HUES48 (cell line): ENCODE data around the gene MAST2.

ENCODE experiments used
- H3K27ac ChIP-seq: one replicate; pipeline ENCODE4 v1.7.0; 2013; ENCODE audit warnings: low read depth, low read length, inconsistent platforms
- H3K27me3 ChIP-seq: 2 replicates; pipeline ENCODE4 v1.6.1; 2013; ENCODE audit warnings: mild to moderate bottlenecking, low read length; ENCODE audit not compliant: control insufficient read depth, insufficient read depth
- H3K36me3 ChIP-seq: 2 replicates; pipeline ENCODE4 v1.6.1; 2013; ENCODE audit warnings: low read length; ENCODE audit not compliant: control insufficient read depth, insufficient read depth
- H3K4me1 ChIP-seq: 2 replicates; pipeline ENCODE4 v1.6.1; 2013; ENCODE audit warnings: mild to moderate bottlenecking, low read length; ENCODE audit not compliant: control insufficient read depth, insufficient read depth
- H3K4me3 ChIP-seq: 2 replicates; pipeline ENCODE4 v1.5.1; 2013; ENCODE audit warnings: mild to moderate bottlenecking, low read depth, low read length
- H3K9ac ChIP-seq: 2 replicates; pipeline ENCODE4 v1.6.1; 2013; ENCODE audit warnings: mild to moderate bottlenecking, low read depth, low read length, moderate library complexity
- H3K9me3 ChIP-seq: 2 replicates; pipeline ENCODE4 v1.6.1; 2013; ENCODE audit warnings: low read length; ENCODE audit not compliant: control insufficient read depth, insufficient read depth

Gene MAST2

GRCh38 chr1:45814776-45815175, 11.4 kb downstream of the MAST2 start:
- no peaks in the 10 kb centered on the region for H3K4me1 ChIP-seq
- H3K9me3 ChIP-seq = no peaks in the 10 kb centered on the region
- no peak overlapping the region for H3K27ac ChIP-seq
- no peaks in the 10 kb centered on the region for H3K27me3 ChIP-seq
- no peak overlapping the region for H3K4me3 ChIP-seq
- H3K9ac ChIP-seq = no peak overlapping the region
- peaks cover 7% of the 10 kb centered on the region for H3K36me3 ChIP-seq

- Histone ChIP-seq H3K36me3 (peaks cover 7% of the 10 kb centered on the region), H3K27ac (no peak overlapping the region), H3K9me3 (no peaks in the 10 kb centered on the region), H3K4me3 (no peak overlapping the region), H3K27me3 (no peaks in the 10 kb centered on the region), H3K4me1 (no peaks in the 10 kb centered on the region), H3K9ac (no peak overlapping the region)
These were observed 12.5 kb downstream of the MAST2 start for GRCh38 chr1:45815667-45816458.

GRCh38 chr1:45820173-45820572, 16.8 kb downstream of the MAST2 start:
- Histone ChIP-seq H3K4me1 (no peaks in the 10 kb centered on the region), H3K4me3 (no peak overlapping the region), H3K9me3 (no peaks in the 10 kb centered on the region), H3K36me3 (peaks cover 7% of the 10 kb centered on the region; the same call in 1 of the 2 replicates), H3K27ac (no peak overlapping the region), H3K9ac (no peak overlapping the region), H3K27me3 (no peaks in the 10 kb centered on the region)

GRCh38 chr1:45820788-45821187, 17.4 kb downstream of the MAST2 start:
- H3K4me1 ChIP-seq = no peaks in the 10 kb centered on the region
- H3K27ac ChIP-seq = no peak overlapping the region
- no peak overlapping the region for H3K4me3 ChIP-seq
- no peaks in the 10 kb centered on the region for H3K9me3 ChIP-seq
- no peaks in the 10 kb centered on the region for H3K27me3 ChIP-seq
- H3K36me3 ChIP-seq = peaks cover 9% of the 10 kb centered on the region; the same call in 1 of the 2 replicates
- no peak overlapping the region for H3K9ac ChIP-seq

GRCh38 chr1:45822644-45823043, 19.2 kb downstream of the MAST2 start:
- H3K27me3 ChIP-seq = no peaks in the 10 kb centered on the region
- no peak overlapping the region for H3K27ac ChIP-seq
- H3K4me3 ChIP-seq = no peak overlapping the region
- H3K36me3 ChIP-seq = peaks cover 13% of the 10 kb centered on the region; the same call in 1 of the 2 replicates
- no peak overlapping the region for H3K9ac ChIP-seq
- no peaks in the 10 kb centered on the region for H3K9me3 ChIP-seq
- H3K4me1 ChIP-seq = no peaks in the 10 kb centered on the region

- H3K36me3 ChIP-seq = peaks cover 21% of the 10 kb centered on the region
- H3K27me3 ChIP-seq = no peaks in the 10 kb centered on the region
- no peak overlapping the region for H3K27ac ChIP-seq
- no peak overlapping the region for H3K9ac ChIP-seq
- no peaks in the 10 kb centered on the region for H3K9me3 ChIP-seq
- no peak overlapping the region for H3K4me3 ChIP-seq
- no peaks in the 10 kb centered on the region for H3K4me1 ChIP-seq
These were observed 21.2 kb downstream of the MAST2 start for GRCh38 chr1:45824607-45825006.

- Histone ChIP-seq H3K4me3 (no peak overlapping the region), H3K27ac (no peak overlapping the region), H3K9ac (no peak overlapping the region), H3K4me1 (no peaks in the 10 kb centered on the region), H3K36me3 (peaks cover 39% of the 10 kb centered on the region), H3K27me3 (no peaks in the 10 kb centered on the region), H3K9me3 (no peaks in the 10 kb centered on the region)
These were observed 23.8 kb downstream of the MAST2 start for GRCh38 chr1:45827256-45827655.

GRCh38 chr1:45828841-45829240, 25.4 kb downstream of the MAST2 start:
- H3K36me3 ChIP-seq = peaks cover 41% of the 10 kb centered on the region
- H3K27ac ChIP-seq = no peak overlapping the region
- H3K4me3 ChIP-seq = no peak overlapping the region
- no peak overlapping the region for H3K9ac ChIP-seq
- H3K27me3 ChIP-seq = no peaks in the 10 kb centered on the region
- no peaks in the 10 kb centered on the region for H3K4me1 ChIP-seq
- no peaks in the 10 kb centered on the region for H3K9me3 ChIP-seq

- no peak overlapping the region for H3K4me3 ChIP-seq
- H3K27ac ChIP-seq = no peak overlapping the region
- peaks cover 36% of the 10 kb centered on the region for H3K36me3 ChIP-seq
- no peaks in the 10 kb centered on the region for H3K9me3 ChIP-seq
- no peaks in the 10 kb centered on the region for H3K4me1 ChIP-seq
- no peaks in the 10 kb centered on the region for H3K27me3 ChIP-seq
- no peak overlapping the region for H3K9ac ChIP-seq
These were observed 29.9 kb downstream of the MAST2 start for GRCh38 chr1:45833361-45833760.

GRCh38 chr1:45834689-45835088, 31.3 kb downstream of the MAST2 start:
- Histone ChIP-seq H3K27me3 (no peaks in the 10 kb centered on the region), H3K9me3 (no peaks in the 10 kb centered on the region), H3K27ac (no peak overlapping the region), H3K36me3 (peaks cover 28% of the 10 kb centered on the region), H3K9ac (no peak overlapping the region), H3K4me1 (no peaks in the 10 kb centered on the region), H3K4me3 (no peak overlapping the region)

- Histone ChIP-seq H3K36me3 (peaks cover 16% of the 10 kb centered on the region), H3K4me3 (no peak overlapping the region), H3K27me3 (no peaks in the 10 kb centered on the region), H3K4me1 (no peaks in the 10 kb centered on the region), H3K9me3 (no peaks in the 10 kb centered on the region), H3K27ac (no peak overlapping the region), H3K9ac (no peak overlapping the region)
These were observed 33.0 kb downstream of the MAST2 start for GRCh38 chr1:45836451-45836850.
